Measurements from ENCODE around the gene PCDH15.

- TF ChIP-seq, protein P1, sequence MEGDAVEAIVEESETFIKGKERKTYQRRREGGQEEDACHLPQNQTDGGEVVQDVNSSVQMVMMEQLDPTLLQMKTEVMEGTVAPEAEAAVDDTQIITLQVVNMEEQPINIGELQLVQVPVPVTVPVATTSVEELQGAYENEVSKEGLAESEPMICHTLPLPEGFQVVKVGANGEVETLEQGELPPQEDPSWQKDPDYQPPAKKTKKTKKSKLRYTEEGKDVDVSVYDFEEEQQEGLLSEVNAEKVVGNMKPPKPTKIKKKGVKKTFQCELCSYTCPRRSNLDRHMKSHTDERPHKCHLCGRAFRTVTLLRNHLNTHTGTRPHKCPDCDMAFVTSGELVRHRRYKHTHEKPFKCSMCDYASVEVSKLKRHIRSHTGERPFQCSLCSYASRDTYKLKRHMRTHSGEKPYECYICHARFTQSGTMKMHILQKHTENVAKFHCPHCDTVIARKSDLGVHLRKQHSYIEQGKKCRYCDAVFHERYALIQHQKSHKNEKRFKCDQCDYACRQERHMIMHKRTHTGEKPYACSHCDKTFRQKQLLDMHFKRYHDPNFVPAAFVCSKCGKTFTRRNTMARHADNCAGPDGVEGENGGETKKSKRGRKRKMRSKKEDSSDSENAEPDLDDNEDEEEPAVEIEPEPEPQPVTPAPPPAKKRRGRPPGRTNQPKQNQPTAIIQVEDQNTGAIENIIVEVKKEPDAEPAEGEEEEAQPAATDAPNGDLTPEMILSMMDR (IDR thresholded peaks at IDR 0.05), result no peak
- no peak for TF ChIP-seq POLR2A (IDR thresholded peaks at IDR 0.05)
Measured at GRCh38 chr10:54484186-54484585, 316.8 kb downstream of the PCDH15 start.
